Measurements from ENCODE around the gene TSPYL4. TPM values are rescaled to one million over a fixed set of nuclear protein-coding genes. Genes with fewer than 3 reads are reported as not detected.

Gene TSPYL4
- polyA plus RNA-seq, 3 donors = 1.8 to 3.6 (median 2.2) TPM

DNA sequence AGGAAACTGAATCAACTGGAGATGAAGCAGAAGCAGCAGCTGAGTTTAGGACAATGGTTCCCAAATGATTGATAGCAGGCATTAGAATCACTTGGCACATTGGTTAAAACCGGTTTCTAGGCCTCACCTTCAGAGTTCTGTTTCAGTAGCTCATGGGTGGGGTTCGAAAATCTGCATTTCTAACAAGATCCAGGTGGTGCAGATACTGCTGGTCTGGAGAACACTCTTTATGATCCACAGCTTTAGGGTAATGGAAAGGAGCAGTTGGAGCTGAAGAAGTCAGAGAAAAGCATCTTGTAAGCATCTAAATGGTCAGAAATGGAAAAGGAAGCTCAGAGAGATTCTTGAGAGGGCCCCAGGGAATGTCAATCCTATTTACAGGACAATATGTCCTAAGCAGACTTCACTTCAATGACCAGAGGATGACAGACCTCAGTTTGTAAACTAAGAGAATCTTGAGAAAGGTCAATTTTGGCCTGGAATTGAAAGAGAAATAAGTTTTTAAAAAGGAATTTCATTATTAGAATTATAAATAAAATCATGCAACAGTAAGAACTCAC, 17.4 kb upstream of the TSPYL4 start:
- no peak overlapping the region for H2AFZ ChIP-seq (ENCODE audit: insufficient read depth, low read depth, low read length, poor library complexity, severe bottlenecking)
- peaks cover 10 to 14% of the 10 kb centered on the region in 2 donors for H3K4me1 ChIP-seq (ENCODE audit: control insufficient read depth in 1 of 2, insufficient read depth in 2 of 2, low read length in 2 of 2)
- H3K4me2 ChIP-seq (replicated peaks; ENCODE audit: extremely low read depth, low read length, poor library complexity, severe bottlenecking) = no peak overlapping the region
- no peak overlapping the region for H3K27ac ChIP-seq (ENCODE audit: low read depth in 1 of 2, low read length in 2 of 2)
- no peak overlapping the region for H3K4me3 ChIP-seq (replicated peaks in 1 of 3; ENCODE audit: low read depth in 2 of 3, low read length in 3 of 3)
- H3K36me3 ChIP-seq (replicated peaks in 1 of 2; ENCODE audit: control insufficient read depth in 1 of 2, insufficient read depth in 2 of 2, low read length in 2 of 2) = peaks cover 10 to 38% of the 10 kb centered on the region in 2 donors
- no peak overlapping the region for H3K9ac ChIP-seq (ENCODE audit: insufficient read depth, low read length, poor library complexity, severe bottlenecking)
- peaks cover 18% of the 10 kb centered on the region for H3K79me2 ChIP-seq (ENCODE audit: insufficient read depth, low read length)
- H3K4me3 Mint-ChIP-seq = no peak overlapping the region
- H3K27ac Mint-ChIP-seq = no peak overlapping the region
- H3K9me3 Mint-ChIP-seq = no peaks in the 10 kb centered on the region
- H3K4me1 Mint-ChIP-seq = peaks cover 16% of the 10 kb centered on the region
- H4K20me1 ChIP-seq (ENCODE audit: insufficient read depth, low read length) = peaks cover 10% of the 10 kb centered on the region
- H3K9me3 ChIP-seq (replicated peaks in 1 of 2; ENCODE audit: control insufficient read depth in 1 of 2, insufficient read depth in 1 of 2, low read length in 2 of 2) = no peaks in the 10 kb centered on the region
- H3K27me3 ChIP-seq (ENCODE audit: control insufficient read depth in 2 of 2, insufficient read depth in 2 of 2, low read length in 2 of 2) = no peaks in the 10 kb centered on the region
- H3K27me3 Mint-ChIP-seq (ENCODE audit: low read depth in 3 of 3) = no peaks in the 10 kb centered on the region
- DNase-seq = no peak
- H3K36me3 Mint-ChIP-seq = peaks cover 24 to 27% of the 10 kb centered on the region in 2 donors
- intact Hi-C loops (cut with micrococcal nuclease) = no loop called here
- TF ChIP-seq, protein P1, sequence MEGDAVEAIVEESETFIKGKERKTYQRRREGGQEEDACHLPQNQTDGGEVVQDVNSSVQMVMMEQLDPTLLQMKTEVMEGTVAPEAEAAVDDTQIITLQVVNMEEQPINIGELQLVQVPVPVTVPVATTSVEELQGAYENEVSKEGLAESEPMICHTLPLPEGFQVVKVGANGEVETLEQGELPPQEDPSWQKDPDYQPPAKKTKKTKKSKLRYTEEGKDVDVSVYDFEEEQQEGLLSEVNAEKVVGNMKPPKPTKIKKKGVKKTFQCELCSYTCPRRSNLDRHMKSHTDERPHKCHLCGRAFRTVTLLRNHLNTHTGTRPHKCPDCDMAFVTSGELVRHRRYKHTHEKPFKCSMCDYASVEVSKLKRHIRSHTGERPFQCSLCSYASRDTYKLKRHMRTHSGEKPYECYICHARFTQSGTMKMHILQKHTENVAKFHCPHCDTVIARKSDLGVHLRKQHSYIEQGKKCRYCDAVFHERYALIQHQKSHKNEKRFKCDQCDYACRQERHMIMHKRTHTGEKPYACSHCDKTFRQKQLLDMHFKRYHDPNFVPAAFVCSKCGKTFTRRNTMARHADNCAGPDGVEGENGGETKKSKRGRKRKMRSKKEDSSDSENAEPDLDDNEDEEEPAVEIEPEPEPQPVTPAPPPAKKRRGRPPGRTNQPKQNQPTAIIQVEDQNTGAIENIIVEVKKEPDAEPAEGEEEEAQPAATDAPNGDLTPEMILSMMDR (IDR thresholded peaks at IDR 0.05) = no peak
- WGBS (ENCODE audit: insufficient coverage) = no CpG with 5 or more reads among the region's 2 CpGs

DNA sequence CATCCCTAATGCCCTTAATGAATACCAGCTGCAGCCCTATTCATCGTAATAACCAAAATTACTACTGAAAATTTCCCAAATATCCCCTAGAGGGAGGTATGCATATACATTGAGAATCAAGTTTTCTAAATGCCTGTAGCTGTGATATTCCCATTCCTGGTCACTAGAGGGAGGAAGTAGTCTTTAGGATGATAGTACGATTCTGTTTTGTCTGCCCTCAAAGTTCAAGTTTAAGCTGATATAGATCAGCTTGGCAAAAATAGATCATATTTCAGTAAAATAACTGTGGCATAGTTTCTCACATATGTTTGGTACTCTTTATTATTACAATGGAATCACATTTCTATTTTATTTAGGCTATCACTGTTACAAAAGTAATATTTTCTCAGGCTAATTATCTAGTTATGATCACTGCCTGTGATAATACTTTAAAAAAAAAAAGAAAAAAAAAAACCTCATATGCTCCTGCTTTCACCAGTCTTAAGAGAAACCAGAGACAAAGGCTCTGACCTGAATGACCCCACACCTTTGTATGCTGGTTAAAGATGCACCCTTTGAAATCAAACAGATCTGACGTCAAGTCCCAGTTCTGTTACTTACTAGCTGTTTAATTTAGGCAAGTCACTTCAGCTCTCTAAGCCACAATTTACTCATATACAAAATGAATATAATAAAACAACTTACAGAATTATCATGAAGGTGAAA, 14.9 kb upstream of the TSPYL4 start:
- TF ChIP-seq, protein P1 (IDR thresholded peaks at IDR 0.05) = peak; percentile 92
- Histone ChIP-seq H3K9me3 (replicated peaks in 1 of 2; ENCODE audit: control insufficient read depth in 1 of 2, insufficient read depth in 1 of 2, low read length in 2 of 2) (no peaks in the 10 kb centered on the region), H3K27me3 (ENCODE audit: control insufficient read depth in 2 of 2, insufficient read depth in 2 of 2, low read length in 2 of 2) (no peaks in the 10 kb centered on the region), H3K4me2 (replicated peaks; ENCODE audit: extremely low read depth, low read length, poor library complexity, severe bottlenecking) (no peak overlapping the region), H4K20me1 (ENCODE audit: insufficient read depth, low read length) (no peaks in the 10 kb centered on the region), H3K36me3 (replicated peaks in 1 of 2; ENCODE audit: control insufficient read depth in 1 of 2, insufficient read depth in 2 of 2, low read length in 2 of 2) (peaks cover 8 to 27% of the 10 kb centered on the region in 2 donors), H3K4me3 (replicated peaks in 1 of 3; ENCODE audit: low read depth in 2 of 3, low read length in 3 of 3) (no peak overlapping the region), H3K4me1 (ENCODE audit: control insufficient read depth in 1 of 2, insufficient read depth in 2 of 2, low read length in 2 of 2) (no peaks in the 10 kb centered on the region), H2AFZ (ENCODE audit: insufficient read depth, low read depth, low read length, poor library complexity, severe bottlenecking) (no peak overlapping the region), H3K27ac (ENCODE audit: low read depth in 1 of 2, low read length in 2 of 2) (no peak overlapping the region), H3K79me2 (ENCODE audit: insufficient read depth, low read length) (no peaks in the 10 kb centered on the region), H3K9ac (ENCODE audit: insufficient read depth, low read length, poor library complexity, severe bottlenecking) (no peak overlapping the region)
- H3K4me3 Mint-ChIP-seq = no peak overlapping the region
- intact Hi-C loops (cut with micrococcal nuclease) = no loop called here
- peaks cover 3% of the 10 kb centered on the region for H3K4me1 Mint-ChIP-seq
- no CpG with 5 or more reads among the region's 3 CpGs for WGBS (ENCODE audit: insufficient coverage)
- peak; percentile 57 to 79 (median 68) for DNase-seq
- no peak overlapping the region for H3K27ac Mint-ChIP-seq
- H3K36me3 Mint-ChIP-seq = peaks cover 10 to 30% of the 10 kb centered on the region in 2 donors
- no peaks in the 10 kb centered on the region for H3K27me3 Mint-ChIP-seq (ENCODE audit: low read depth in 3 of 3)
- peaks cover 0 to 5% (median 0%) of the 10 kb centered on the region in 7 donors for H3K9me3 Mint-ChIP-seq

Data from CD14-positive monocyte (primary cell).